Measurements from ENCODE around the gene SPSB2.

- TF ChIP-seq POLR2A (IDR thresholded peaks at IDR 0.05) = no peak
- TF ChIP-seq, protein P1, sequence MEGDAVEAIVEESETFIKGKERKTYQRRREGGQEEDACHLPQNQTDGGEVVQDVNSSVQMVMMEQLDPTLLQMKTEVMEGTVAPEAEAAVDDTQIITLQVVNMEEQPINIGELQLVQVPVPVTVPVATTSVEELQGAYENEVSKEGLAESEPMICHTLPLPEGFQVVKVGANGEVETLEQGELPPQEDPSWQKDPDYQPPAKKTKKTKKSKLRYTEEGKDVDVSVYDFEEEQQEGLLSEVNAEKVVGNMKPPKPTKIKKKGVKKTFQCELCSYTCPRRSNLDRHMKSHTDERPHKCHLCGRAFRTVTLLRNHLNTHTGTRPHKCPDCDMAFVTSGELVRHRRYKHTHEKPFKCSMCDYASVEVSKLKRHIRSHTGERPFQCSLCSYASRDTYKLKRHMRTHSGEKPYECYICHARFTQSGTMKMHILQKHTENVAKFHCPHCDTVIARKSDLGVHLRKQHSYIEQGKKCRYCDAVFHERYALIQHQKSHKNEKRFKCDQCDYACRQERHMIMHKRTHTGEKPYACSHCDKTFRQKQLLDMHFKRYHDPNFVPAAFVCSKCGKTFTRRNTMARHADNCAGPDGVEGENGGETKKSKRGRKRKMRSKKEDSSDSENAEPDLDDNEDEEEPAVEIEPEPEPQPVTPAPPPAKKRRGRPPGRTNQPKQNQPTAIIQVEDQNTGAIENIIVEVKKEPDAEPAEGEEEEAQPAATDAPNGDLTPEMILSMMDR (IDR thresholded peaks at IDR 0.05) = no peak
Measured at GRCh38 chr12:6836851-6837250, 36.3 kb downstream of the SPSB2 start.

All from breast epithelium (tissue), 3 donors.